Activated CD4-positive, alpha-beta T cell treated with anti-CD3 and anti-CD28 coated beads, Interleukin-2, amount 50 U/mL, for 16 hours (primary cell): ENCODE results near the gene CDH8.
A peak's percentile ranks its signal among the peaks of the same experiment; 100 is the strongest.

Experiments used
- DNase-seq: peaks from one replicate; pipeline ENCODE4 v3.0.0-alpha.2; 2020

The CDH8 gene

DNA sequence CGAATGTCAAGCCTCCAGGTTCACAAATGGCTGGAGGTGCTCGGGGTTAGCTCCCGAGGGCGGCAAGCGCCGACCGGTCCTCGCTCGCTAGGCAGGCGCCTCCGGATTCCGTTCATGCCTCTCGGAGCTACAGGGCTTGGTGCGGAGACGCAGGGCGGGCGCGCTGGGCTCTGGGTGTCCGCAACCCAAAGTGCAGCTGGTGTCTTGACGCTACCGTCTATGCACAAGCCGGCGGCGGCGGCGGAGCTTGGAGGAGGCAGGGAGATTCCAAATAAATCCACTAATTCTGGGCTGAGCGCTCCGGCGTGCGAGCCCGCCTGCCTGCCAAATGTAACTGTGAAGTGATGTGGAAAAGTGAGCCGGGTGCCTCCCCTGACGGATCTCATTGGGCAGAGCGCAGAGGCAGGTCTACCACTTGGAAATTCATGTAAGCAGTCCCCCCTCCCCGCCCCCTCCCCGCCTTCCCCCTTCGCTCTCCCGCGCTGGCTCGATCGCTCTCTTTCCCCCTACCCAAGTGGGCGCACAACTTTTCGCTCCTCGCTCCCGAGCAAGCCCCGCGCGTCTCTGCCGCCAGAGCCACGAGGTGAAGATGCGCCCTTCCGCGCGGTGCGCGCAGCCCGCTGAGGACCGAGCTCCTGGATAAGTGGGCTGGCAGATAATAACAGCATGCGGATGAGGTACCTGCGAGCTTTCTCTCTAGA is at the start of gene CDH8:
TSS of gene CDH8 (minus strand) at position 338 of the 701 bp plus-strand sequence. CDS start 15,035 bp downstream, outside the sequence.
- no peak for DNase-seq

DNA sequence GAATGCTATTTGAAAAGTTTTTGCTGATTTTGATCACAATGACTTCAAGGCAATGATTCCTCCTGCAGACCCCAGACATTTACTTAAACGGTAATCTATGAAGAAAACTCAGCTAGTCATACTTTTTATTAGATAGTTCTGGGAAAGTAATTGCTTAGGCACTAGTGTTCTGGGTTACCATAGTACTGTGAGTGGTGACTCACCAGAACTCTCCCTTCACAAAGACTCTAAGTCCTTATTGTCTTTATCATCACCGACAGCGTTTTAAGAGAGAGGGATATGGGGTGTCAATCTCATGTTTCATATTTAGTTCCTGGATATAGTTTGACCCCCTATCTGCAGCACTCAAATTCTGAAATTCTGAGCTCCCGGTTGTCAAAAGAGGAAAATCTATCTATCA is 43.0 kb upstream of the CDH8 start:
- DNase-seq: no peak

- DNase-seq: no peak
These were observed 41.8 kb upstream of the CDH8 start for GRCh38 chr16:62077998-62078397.

DNA sequence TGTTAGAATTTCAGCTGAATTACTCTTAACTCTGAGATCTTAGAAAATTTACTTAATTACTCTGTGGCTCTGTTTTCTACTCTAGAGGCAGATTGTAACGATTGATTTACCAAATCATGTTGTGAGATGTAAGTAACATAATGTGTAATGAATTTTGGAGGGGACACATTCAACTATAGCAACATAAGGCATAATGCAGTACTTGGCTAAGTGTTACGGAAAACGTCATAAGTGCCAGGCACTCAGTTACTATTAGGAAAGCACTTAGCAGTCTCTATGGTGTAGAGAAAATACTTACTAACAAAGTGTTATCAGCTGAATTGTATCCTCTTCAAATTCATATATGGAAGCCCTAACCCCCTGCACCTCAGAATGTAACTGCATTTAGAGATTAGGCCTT is 40.6 kb upstream of the CDH8 start:
- DNase-seq: no peak

DNA sequence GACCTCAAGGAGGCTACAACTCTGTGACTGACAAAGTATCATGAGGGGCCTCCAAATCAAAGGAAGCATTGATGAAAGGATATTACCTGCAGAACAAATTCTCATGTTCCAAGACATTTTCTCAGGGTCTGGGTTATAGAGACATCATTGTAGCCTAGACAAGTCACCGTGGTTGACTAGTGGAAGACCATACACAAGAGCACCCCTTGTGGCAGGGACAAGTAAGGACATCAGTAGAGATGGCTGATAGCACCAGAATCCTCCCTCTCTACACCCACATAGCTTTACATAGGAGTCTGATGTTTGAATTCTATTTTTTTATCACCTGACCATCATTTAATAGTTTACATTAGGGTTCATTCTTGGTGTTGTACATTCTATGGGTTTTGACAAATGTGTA is 32.5 kb upstream of the CDH8 start:
- DNase-seq: peak; percentile 5

DNA sequence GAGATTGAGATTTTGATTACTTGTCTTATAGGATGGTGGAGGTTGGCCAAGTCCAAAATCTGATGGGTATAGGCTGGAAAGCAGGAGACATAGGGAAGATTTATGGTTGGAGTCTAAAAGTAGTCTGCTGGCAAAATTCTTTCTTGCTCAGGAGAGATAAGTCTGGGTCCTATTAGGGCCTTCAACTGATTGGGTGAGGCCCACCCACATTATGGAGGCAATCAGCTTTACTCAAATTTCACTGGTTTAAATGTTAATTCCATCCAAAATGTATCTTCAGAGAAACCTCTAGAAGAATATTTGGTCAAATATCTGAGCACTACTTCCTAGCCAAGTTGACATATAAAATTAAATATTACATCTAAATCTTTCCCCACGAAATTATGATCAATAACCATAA is 31.7 kb upstream of the CDH8 start:
- DNase-seq: no peak

- DNase-seq: no peak
These were observed 30.9 kb upstream of the CDH8 start for GRCh38 chr16:62067182-62067581.

- DNase-seq: no peak
These were observed 30.5 kb upstream of the CDH8 start for GRCh38 chr16:62066747-62067146.

DNA sequence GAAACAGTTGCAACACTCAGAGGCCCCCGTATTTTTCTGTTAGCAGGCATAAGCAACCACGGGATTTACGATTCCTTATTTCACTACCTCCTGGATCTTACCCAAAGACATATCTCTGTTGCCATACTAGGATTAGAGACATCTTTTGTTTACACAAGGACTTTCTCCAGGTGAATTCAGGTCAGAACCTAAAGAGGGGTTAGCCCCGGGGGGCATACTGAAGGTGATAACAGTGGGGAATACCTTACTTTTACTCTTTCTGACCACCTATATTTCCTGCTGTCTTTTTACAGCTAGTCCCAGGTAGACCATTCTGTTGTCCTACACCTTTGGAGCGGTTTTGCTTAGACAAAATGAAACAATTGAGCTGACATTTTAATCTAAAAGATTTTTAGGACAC is 27.9 kb upstream of the CDH8 start:
- DNase-seq: no peak

- DNase-seq: no peak
These were observed 23.9 kb upstream of the CDH8 start for GRCh38 chr16:62060089-62060488.

- DNase-seq: no peak
These were observed 23.3 kb upstream of the CDH8 start for GRCh38 chr16:62059527-62059926.

DNA sequence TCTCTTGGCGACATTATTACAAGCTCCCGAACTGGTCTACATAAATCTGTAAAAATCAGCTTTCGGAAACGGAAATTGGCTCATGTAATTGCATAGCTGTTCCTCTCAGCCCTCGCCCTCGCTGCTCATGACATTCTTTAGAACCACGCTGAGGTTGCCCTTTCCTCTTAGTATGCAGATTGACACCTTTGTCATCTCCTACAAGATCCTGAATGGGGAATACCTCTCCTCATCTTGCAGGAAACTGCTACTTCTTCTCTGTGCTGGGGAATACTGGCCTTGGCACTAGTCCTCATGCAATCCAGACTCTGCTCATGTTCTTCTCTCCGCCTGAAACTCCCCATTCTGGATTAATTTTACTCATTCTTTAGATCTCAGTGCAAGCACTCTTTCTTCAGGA is 22.2 kb upstream of the CDH8 start:
- no peak for DNase-seq

DNA sequence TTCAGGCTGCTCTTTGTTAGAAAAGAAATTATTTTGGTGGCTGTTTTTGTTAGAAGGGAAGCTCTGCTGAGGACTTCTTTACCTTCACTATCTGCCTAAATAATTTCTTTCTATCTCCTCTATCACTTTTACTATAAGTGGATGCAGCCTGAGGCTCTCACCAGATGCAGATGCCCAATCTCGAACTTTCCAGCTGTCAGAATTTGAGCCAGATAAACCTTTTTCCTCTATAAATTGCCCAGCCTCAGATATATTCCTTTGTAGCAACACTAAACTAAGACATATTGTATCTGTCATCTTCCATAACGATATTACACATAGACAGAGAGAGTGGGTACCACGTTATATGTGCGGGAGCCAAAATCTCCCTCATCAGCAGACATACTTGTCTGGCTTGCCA is 15.7 kb upstream of the CDH8 start:
- no peak for DNase-seq

DNA sequence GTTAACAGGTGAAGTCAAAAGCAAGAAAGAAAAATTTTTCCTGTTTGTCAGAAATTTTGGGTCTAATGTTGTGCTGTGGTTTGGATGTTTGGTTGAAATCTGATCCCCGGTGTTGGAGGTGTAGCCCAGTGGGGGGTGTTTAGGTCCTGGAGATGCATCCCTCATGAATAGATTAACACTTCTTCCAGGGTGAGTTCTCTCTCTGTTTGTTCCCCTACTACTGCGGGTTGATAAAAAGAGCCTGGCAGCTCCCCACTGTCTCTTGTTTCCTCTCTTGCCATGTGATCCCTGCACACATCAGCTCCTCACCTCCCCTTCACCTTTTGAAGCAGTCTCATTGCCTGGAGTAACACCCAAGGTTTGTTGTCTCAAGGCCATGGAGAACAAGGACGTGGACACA is 14.6 kb upstream of the CDH8 start:
- DNase-seq: no peak

GRCh38 chr16:62046801-62047200 is 10.6 kb upstream of the CDH8 start:
- DNase-seq: no peak

- no peak for DNase-seq
These were observed 5.2 kb upstream of the CDH8 start for GRCh38 chr16:62041401-62041800.

DNA sequence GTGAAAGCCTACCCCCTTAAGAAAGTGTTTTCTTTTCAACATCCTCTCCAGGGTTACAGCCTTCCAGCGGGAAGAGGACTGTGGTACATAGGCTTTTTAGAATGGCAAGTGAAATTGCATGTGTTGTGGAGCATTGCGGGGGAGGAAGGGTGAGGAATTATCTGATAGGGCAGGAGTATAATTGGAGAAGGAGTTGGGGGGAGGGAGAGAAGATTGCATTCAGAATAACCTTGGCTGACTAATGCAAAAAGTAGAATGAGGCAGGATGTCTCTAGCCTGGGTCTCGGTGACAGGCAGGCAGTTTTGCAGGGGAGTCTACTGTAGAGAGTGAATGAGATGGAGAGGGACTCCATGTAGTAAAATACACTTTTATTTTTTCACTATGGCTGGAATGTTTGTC is 2.4 kb upstream of the CDH8 start:
- DNase-seq: no peak

GRCh38 chr16:62038225-62038624 is 2.0 kb upstream of the CDH8 start:
- no peak for DNase-seq

DNA sequence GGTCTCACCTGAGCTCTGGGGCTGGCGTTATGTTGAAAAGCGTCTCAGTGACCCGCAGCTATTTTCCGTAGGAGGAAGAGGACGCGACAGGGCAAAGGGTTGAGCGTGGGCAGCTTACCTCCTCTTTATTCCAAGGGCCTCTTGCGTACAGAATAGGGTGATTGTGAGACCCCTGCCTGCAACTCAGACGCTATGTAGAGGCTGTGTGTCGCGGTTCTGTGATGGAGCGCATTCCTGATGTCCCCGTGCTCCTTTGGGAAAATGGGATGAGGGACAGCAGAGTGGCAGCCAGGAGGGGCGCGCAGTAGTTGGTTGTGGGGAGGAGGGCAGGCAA is 531 bp upstream of the CDH8 start:
- DNase-seq: no peak

GRCh38 chr16:62035115-62036092 is 834 bp downstream of the CDH8 start:
- DNase-seq: no peak

DNA sequence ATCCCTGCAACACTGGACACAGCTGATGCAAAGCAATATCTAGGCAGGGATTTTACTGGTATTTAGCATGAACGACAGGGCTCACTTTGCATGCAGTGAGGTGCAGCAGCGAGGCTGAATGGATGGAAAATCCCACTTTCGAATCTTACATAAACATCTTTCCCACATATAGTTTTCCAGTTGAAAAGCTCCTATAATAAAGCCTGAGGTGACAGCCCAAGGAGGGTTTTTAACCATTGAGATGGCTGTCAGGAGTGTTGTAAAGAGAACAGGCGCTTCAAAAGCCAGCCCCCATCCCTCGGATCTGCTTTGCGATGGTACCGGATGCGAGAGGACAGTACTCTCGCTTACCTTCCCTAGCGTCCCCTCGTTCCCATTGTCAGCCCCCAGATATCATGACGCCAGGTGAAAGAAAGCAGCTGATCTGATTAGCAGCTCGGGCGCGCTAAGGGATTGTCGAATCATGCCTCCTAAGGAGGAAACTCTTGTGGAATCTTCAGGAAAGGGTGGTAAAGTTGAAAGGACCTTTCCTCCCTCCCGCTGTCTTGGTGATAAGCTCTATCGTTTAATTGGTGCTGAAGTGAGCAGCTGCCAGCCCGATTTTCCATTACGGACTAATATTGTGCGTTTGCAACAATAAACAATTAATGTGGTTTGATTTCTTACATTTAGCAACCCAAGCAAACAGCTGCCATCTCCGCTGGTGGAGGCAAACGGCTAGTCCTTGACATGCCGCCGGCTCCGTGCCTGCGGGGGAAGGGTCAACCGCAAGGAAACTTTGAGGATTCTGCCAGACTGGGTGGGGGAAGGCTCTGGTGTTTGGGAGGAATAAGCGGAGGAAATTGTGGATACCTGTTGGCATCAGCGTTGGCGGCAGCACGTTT is 1.8 kb downstream of the CDH8 start:
- DNase-seq: no peak

- DNase-seq: no peak
These were observed 3.2 kb downstream of the CDH8 start for GRCh38 chr16:62033065-62033464.

- DNase-seq: no peak
These were observed 6.3 kb downstream of the CDH8 start for GRCh38 chr16:62029947-62030346.
